ENCODE data around the gene P2RX1.
A peak's percentile ranks its signal among the peaks of the same experiment; 100 is the strongest.

P2RX1 gene

GRCh38 chr17:3946711-3947235 is 30.5 kb upstream of the P2RX1 start:
- H3K4me3 ChIP-seq (ENCODE audit: control insufficient read depth, low read depth, low read length): no peak overlapping the region
- DNase-seq (ENCODE audit: low read depth): no peak
- no peak for TF ChIP-seq CTCF (conservative IDR thresholded peaks at IDR 0.05; ENCODE audit: control insufficient read depth, insufficient read depth, low read depth, low read length)

- peak; percentile 38 for DNase-seq (ENCODE audit: low read depth)
- TF ChIP-seq CTCF (conservative IDR thresholded peaks at IDR 0.05; ENCODE audit: control insufficient read depth, insufficient read depth, low read depth, low read length): no peak
- peak overlapping the region; percentile 25 for H3K4me3 ChIP-seq (ENCODE audit: control insufficient read depth, low read depth, low read length)
Observed at GRCh38 chr17:3944485-3945388, 28.5 kb upstream of the P2RX1 start.

GRCh38 chr17:3943240-3943891 is 27.1 kb upstream of the P2RX1 start:
- no peak overlapping the region for H3K4me3 ChIP-seq (ENCODE audit: control insufficient read depth, low read depth, low read length)
- DNase-seq (ENCODE audit: low read depth): no peak
- no peak for TF ChIP-seq CTCF (conservative IDR thresholded peaks at IDR 0.05; ENCODE audit: control insufficient read depth, insufficient read depth, low read depth, low read length)

- TF ChIP-seq CTCF (conservative IDR thresholded peaks at IDR 0.05; ENCODE audit: control insufficient read depth, insufficient read depth, low read depth, low read length): no peak
- no peak overlapping the region for H3K4me3 ChIP-seq (ENCODE audit: control insufficient read depth, low read depth, low read length)
- DNase-seq (ENCODE audit: low read depth): no peak
Observed at GRCh38 chr17:3940965-3941698, 24.9 kb upstream of the P2RX1 start.

GRCh38 chr17:3937359-3937758 is 21.1 kb upstream of the P2RX1 start:
- DNase-seq (ENCODE audit: low read depth): no peak
- TF ChIP-seq CTCF (conservative IDR thresholded peaks at IDR 0.05; ENCODE audit: control insufficient read depth, insufficient read depth, low read depth, low read length): no peak
- H3K4me3 ChIP-seq (ENCODE audit: control insufficient read depth, low read depth, low read length): no peak overlapping the region

GRCh38 chr17:3935825-3936355 is 19.6 kb upstream of the P2RX1 start:
- DNase-seq (ENCODE audit: low read depth): peak; percentile 37
- no peak for TF ChIP-seq CTCF (conservative IDR thresholded peaks at IDR 0.05; ENCODE audit: control insufficient read depth, insufficient read depth, low read depth, low read length)
- H3K4me3 ChIP-seq (ENCODE audit: control insufficient read depth, low read depth, low read length): no peak overlapping the region

Data from fibroblast of mammary gland (primary cell).